ENCODE results near the gene TINAGL1.

TINAGL1 gene

DNA sequence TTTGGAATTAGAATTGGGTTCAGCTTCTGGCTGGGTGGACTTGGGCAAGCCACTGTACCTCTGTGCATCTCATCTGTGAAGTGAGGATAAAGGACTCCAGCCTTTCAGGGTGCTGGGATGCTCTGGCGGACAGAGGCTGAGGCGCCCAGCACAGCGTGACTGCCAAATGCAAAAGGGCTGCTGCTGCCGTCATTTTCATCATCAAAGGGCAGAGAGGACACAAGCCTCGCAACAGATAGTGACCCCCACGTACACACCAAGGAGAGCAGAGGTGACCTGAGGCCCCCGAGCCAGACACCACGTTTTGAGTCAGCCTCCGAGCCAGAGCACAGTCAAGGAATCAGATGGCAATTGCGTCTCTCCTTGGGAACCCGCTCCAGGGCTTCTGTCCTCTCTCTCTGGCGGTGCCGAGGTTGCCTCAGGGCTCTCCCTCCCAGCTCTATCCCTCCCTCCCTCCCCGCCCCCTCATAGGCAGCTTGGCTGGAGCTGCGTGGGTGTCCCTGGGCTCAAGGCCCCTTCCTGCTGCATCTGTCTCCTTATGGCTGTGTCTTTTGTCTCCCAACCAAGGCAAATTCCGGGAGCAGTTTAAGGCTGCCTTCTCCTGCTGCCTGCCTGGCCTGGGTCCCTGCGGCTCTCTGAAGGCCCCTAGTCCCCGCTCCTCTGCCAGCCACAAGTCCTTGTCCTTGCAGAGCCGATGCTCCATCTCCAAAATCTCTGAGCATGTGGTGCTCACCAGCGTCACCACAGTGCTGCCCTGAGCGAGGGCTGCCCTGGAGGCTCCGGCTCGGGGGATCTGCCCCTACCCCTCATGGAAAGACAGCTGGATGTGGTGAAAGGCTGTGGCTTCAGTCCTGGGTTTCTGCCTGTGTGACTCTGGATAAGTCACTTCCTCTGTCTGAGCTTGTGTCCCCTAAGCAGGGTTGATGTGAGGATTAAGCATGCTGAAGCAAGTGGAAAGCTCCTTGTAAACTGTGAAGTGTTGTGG lies 50.2 kb downstream of the TINAGL1 start:
- DNase-seq (ENCODE audit: low spot score) = no peak

DNA sequence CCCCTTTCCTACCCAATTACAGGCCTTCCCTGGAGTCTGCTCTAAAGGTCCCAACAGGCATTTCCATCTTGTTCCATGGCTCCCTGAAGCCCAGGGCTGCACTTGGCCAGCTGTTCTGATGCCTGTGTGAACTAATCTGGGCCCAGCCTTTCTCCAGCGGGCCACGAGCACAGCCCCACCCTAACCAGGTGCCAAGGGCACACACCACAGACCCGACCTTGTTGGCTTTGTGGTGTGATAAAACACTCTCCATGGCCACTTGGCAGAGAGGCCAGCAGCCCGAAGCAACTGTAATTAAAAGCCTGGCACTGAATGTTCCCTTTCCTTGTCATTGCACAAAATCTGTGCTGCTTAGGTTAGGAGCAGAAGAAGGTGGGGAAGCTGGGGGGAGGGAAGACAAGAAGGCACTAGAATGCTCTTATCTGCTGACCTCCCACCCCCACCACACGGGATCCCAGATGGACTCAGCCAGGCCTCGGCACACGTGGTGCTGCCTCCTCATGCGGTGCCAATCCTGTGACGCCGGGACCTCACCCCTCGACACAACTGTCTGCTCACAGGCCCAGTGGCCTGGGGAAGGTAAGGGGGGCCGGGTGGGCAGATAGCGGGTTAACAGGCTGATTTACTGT lies 51.1 kb downstream of the TINAGL1 start:
- DNase-seq (ENCODE audit: low spot score) = no peak

- DNase-seq (ENCODE audit: low spot score) = no peak
Measured at GRCh38 chr1:31627930-31628559, 51.7 kb downstream of the TINAGL1 start.

DNA sequence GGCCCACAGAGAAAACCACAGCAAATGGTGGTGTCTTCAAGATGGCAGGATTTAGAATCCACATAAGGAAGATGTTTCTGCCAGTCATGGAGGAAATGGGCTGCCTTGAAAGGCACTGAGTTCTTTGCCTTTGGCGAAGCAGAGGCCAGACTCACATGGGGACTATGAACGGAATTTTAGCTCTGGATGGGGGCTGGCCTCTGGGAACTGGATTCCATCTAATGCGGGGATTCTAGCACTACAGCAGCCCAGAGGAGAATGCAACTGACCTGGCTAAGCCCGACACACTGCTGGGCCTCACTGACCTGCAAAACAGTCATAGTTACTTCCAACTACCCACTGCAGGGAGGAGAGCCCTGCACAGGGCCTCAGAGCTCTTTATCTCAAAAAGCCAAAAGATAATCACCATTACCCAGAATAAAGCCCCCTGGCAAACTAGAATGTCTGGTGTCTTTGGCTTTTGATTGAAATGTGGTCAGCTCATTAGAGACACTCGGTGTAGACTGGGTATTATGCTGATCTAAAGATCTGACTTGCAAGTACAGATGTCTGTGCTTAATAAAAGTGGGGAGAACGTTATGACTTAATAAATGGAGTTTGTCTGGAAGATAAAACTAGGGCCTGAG lies 52.7 kb downstream of the TINAGL1 start:
- DNase-seq (ENCODE audit: low spot score) = no peak

DNA sequence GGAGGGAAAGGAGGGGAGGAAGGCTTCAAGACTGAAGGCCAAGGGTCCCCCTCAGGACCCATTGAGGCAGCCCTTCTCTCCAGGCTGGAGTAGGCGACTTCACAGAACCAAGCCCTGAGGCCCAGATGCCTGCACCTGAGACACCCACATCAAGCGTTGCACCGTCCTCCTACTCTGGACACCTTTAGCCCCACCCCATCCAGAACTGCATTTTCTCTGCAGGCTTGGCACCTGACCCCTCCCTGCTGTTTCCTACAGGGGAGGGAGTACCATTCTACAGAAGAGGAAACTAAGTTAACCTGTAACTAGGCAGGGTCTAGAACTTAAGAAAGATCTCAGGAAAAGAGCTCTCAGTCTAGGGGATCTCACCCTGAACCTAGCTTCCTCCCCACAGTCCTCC lies 56.3 kb downstream of the TINAGL1 start:
- DNase-seq (ENCODE audit: low spot score) = no peak

- DNase-seq (ENCODE audit: low spot score) = no peak
Measured at GRCh38 chr1:31633117-31633516, 56.8 kb downstream of the TINAGL1 start.
